ENCODE data around the gene CUL4A. TPM values are rescaled to one million over a fixed set of nuclear protein-coding genes. Genes with fewer than 3 reads are reported as not detected.
A peak's percentile ranks its signal among the peaks of the same experiment; 100 is the strongest.

Gene CUL4A
- total RNA-seq, 2 experiments from 2014 or later, result 66.0 to 66.3 TPM

- Mint-ChIP-seq H3K4me1 (no peaks in the 10 kb centered on the region), H3K27me3 (no peaks in the 10 kb centered on the region), H3K36me3 (peaks cover 28% of the 10 kb centered on the region), H3K4me3 (no peak overlapping the region), H3K27ac (no peak overlapping the region), H3K9me3 (no peaks in the 10 kb centered on the region)
- no peak for ATAC-seq (ENCODE audit: low read depth)
- POLR2A ChIA-PET, result no interaction called here
- DNase-seq, result no peak
Measured at GRCh38 chr13:113170511-113170910, 38.9 kb upstream of the CUL4A start.

GRCh38 chr13:113171250-113172125 lies 37.9 kb upstream of the CUL4A start:
- DNase-seq (no peak), ATAC-seq (ENCODE audit: low read depth) (no peak)
- no peaks in the 10 kb centered on the region for H3K9me3 Mint-ChIP-seq
- H3K27me3 Mint-ChIP-seq, result no peaks in the 10 kb centered on the region
- no peak overlapping the region for H3K4me3 Mint-ChIP-seq
- H3K4me1 Mint-ChIP-seq, result peaks cover 3% of the 10 kb centered on the region
- peaks cover 32% of the 10 kb centered on the region for H3K36me3 Mint-ChIP-seq
- H3K27ac Mint-ChIP-seq, result no peak overlapping the region
- POLR2A ChIA-PET, result no interaction called here

GRCh38 chr13:113172419-113172926 lies 36.9 kb upstream of the CUL4A start:
- H3K4me3 Mint-ChIP-seq, result no peak overlapping the region
- peaks cover 28% of the 10 kb centered on the region for H3K36me3 Mint-ChIP-seq
- POLR2A ChIA-PET, result no interaction called here
- H3K27ac Mint-ChIP-seq, result peak overlapping the region; percentile 21
- no peaks in the 10 kb centered on the region for H3K27me3 Mint-ChIP-seq
- ATAC-seq (ENCODE audit: low read depth) (no peak), DNase-seq (no peak)
- H3K4me1 Mint-ChIP-seq, result peaks cover 3% of the 10 kb centered on the region
- H3K9me3 Mint-ChIP-seq, result no peaks in the 10 kb centered on the region

GRCh38 chr13:113176280-113176679 lies 33.1 kb upstream of the CUL4A start:
- Mint-ChIP-seq H3K27me3 (no peaks in the 10 kb centered on the region), H3K4me3 (no peak overlapping the region), H3K9me3 (no peaks in the 10 kb centered on the region), H3K27ac (peak overlapping the region; percentile 63), H3K4me1 (peaks cover 15% of the 10 kb centered on the region), H3K36me3 (peaks cover 27% of the 10 kb centered on the region)
- no peak for DNase-seq
- no peak for ATAC-seq (ENCODE audit: low read depth)
- POLR2A ChIA-PET, result no interaction called here

GRCh38 chr13:113176822-113177221 lies 32.6 kb upstream of the CUL4A start:
- Mint-ChIP-seq H3K4me1 (peaks cover 15% of the 10 kb centered on the region), H3K9me3 (no peaks in the 10 kb centered on the region), H3K27me3 (no peaks in the 10 kb centered on the region), H3K4me3 (no peak overlapping the region), H3K36me3 (peaks cover 28% of the 10 kb centered on the region), H3K27ac (no peak overlapping the region)
- ATAC-seq (ENCODE audit: low read depth), result no peak
- POLR2A ChIA-PET, result no interaction called here
- no peak for DNase-seq

- H3K36me3 Mint-ChIP-seq, result peaks cover 36% of the 10 kb centered on the region
- no peaks in the 10 kb centered on the region for H3K27me3 Mint-ChIP-seq
- no peaks in the 10 kb centered on the region for H3K9me3 Mint-ChIP-seq
- H3K4me3 Mint-ChIP-seq, result no peak overlapping the region
- DNase-seq, result no peak
- POLR2A ChIA-PET, result no interaction called here
- ATAC-seq (ENCODE audit: low read depth), result no peak
- H3K27ac Mint-ChIP-seq, result no peak overlapping the region
- H3K4me1 Mint-ChIP-seq, result peaks cover 20% of the 10 kb centered on the region
Measured at GRCh38 chr13:113178070-113178895, 31.1 kb upstream of the CUL4A start.

GRCh38 chr13:113178896-113179167 lies 30.6 kb upstream of the CUL4A start:
- H3K36me3 Mint-ChIP-seq, result peaks cover 38% of the 10 kb centered on the region
- H3K4me3 Mint-ChIP-seq, result no peak overlapping the region
- H3K27ac Mint-ChIP-seq, result no peak overlapping the region
- POLR2A ChIA-PET, result no interaction called here
- ATAC-seq (ENCODE audit: low read depth) (no peak), DNase-seq (no peak)
- peaks cover 26% of the 10 kb centered on the region for H3K4me1 Mint-ChIP-seq
- H3K9me3 Mint-ChIP-seq, result no peaks in the 10 kb centered on the region
- no peaks in the 10 kb centered on the region for H3K27me3 Mint-ChIP-seq

- H3K9me3 Mint-ChIP-seq, result no peaks in the 10 kb centered on the region
- DNase-seq (no peak), ATAC-seq (ENCODE audit: low read depth) (no peak)
- H3K4me1 Mint-ChIP-seq, result peaks cover 26% of the 10 kb centered on the region
- POLR2A ChIA-PET, result interaction anchor here (0.6 kb wide), 1 partner anchor 102 kb away, joined by 3 read pairs; no protein-coding TSS in a partner anchor
- H3K36me3 Mint-ChIP-seq, result peaks cover 33% of the 10 kb centered on the region
- H3K27ac Mint-ChIP-seq, result peak overlapping the region; percentile 66
- H3K27me3 Mint-ChIP-seq, result no peaks in the 10 kb centered on the region
- no peak overlapping the region for H3K4me3 Mint-ChIP-seq
Measured at GRCh38 chr13:113179374-113180230, 29.8 kb upstream of the CUL4A start.

- H3K27me3 Mint-ChIP-seq, result no peaks in the 10 kb centered on the region
- DNase-seq (no peak), ATAC-seq (ENCODE audit: low read depth) (no peak)
- H3K27ac Mint-ChIP-seq, result peak overlapping the region; percentile 16
- H3K4me1 Mint-ChIP-seq, result peaks cover 35% of the 10 kb centered on the region
- H3K36me3 Mint-ChIP-seq, result peaks cover 39% of the 10 kb centered on the region
- H3K9me3 Mint-ChIP-seq, result no peaks in the 10 kb centered on the region
- POLR2A ChIA-PET, result no interaction called here
- no peak overlapping the region for H3K4me3 Mint-ChIP-seq
Measured at GRCh38 chr13:113182046-113182445, 27.4 kb upstream of the CUL4A start.

GRCh38 chr13:113183450-113184129 lies 25.8 kb upstream of the CUL4A start:
- Mint-ChIP-seq H3K4me3 (no peak overlapping the region), H3K27ac (peak overlapping the region; percentile 9), H3K4me1 (peaks cover 38% of the 10 kb centered on the region), H3K9me3 (no peaks in the 10 kb centered on the region), H3K36me3 (peaks cover 48% of the 10 kb centered on the region), H3K27me3 (no peaks in the 10 kb centered on the region)
- POLR2A ChIA-PET, result interaction anchor here (2.8 kb wide), 1 partner anchor 26 kb away, joined by 16 read pairs; the partner anchor contains the start of genes CUL4A and PCID2
- DNase-seq (no peak), ATAC-seq (ENCODE audit: low read depth) (no peak)

GRCh38 chr13:113184568-113185440 lies 24.6 kb upstream of the CUL4A start:
- peak; percentile 37 for DNase-seq
- H3K36me3 Mint-ChIP-seq, result peaks cover 50% of the 10 kb centered on the region
- ATAC-seq (ENCODE audit: low read depth), result peak; percentile 80
- no peaks in the 10 kb centered on the region for H3K9me3 Mint-ChIP-seq
- peak overlapping the region; percentile 76 for H3K4me3 Mint-ChIP-seq
- H3K4me1 Mint-ChIP-seq, result peaks cover 36% of the 10 kb centered on the region
- no peaks in the 10 kb centered on the region for H3K27me3 Mint-ChIP-seq
- H3K27ac Mint-ChIP-seq, result peak overlapping the region; percentile 88
- POLR2A ChIA-PET, result interaction anchor here (2.8 kb wide), 1 partner anchor 24 kb away, joined by 16 read pairs; the partner anchor contains the start of genes CUL4A and PCID2
